Coronary artery (tissue), 2 donors: Measurements from ENCODE around the gene BIN2.

Experiments used
- DNase-seq: peaks from one replicate; pipeline ENCODE4 v3.0.0-alpha.2; 2017; ENCODE audit warnings: low spot score
- H3K27ac ChIP-seq, 2 donors: fragments of 200-600 bp; sonication (generic); one replicate each; pipeline ENCODE4 v1.5.1; 2016 to 2019
- H3K4me3 ChIP-seq: fragments of 200-600 bp; sonication (generic); 2 replicates; pipeline ENCODE4 v1.5.1; 2016; ENCODE audit warnings: mild to moderate bottlenecking, moderate library complexity
- CTCF ChIP-seq: fragments of 200-600 bp; sonication (generic); IDR thresholded peaks from one replicate; pipeline ENCODE4 v1.5.1; 2019; ENCODE audit warnings: antibody characterized with exemption

Gene BIN2

GRCh38 chr12:51323966-51324895 lies at the start of gene BIN2:
TSS of gene BIN2 (minus strand) at chr12:51324174. CDS start at chr12:51324102, 72 bp downstream.
- peak within 1 kb of the TSS in 1 of 2 donors; percentile 70 for H3K27ac ChIP-seq

GRCh38 chr12:51373187-51373586 lies 49.2 kb upstream of the BIN2 start:
- H3K27ac ChIP-seq = no peak overlapping the region
- no peak overlapping the region for H3K4me3 ChIP-seq
- no peak for TF ChIP-seq CTCF
- DNase-seq = no peak

More at GRCh38 chr12:51323966-51324895, at the start of gene BIN2:
- H3K4me3 ChIP-seq = peak within 1 kb of the TSS; percentile 59
- DNase-seq = no peak
- no peak for TF ChIP-seq CTCF

GRCh38 chr12:51372021-51372420 lies 48.0 kb upstream of the BIN2 start:
- no peak overlapping the region for H3K4me3 ChIP-seq
- peak overlapping the region; percentile 15 to 69 for H3K27ac ChIP-seq
- no peak for DNase-seq
- TF ChIP-seq CTCF = no peak

- H3K4me3 ChIP-seq = peak overlapping the region; percentile 28
- H3K27ac ChIP-seq = peak overlapping the region; percentile 15 to 69
- peak; percentile 84 for DNase-seq
- TF ChIP-seq CTCF = no peak
Measured at GRCh38 chr12:51371295-51371953, 47.5 kb upstream of the BIN2 start.

- Histone ChIP-seq H3K27ac (no peak overlapping the region), H3K4me3 (no peak overlapping the region)
- no peak for TF ChIP-seq CTCF
- DNase-seq = no peak
Measured at GRCh38 chr12:51370667-51371066, 46.7 kb upstream of the BIN2 start.

- Histone ChIP-seq H3K4me3 (no peak overlapping the region), H3K27ac (no peak overlapping the region)
- no peak for DNase-seq
- TF ChIP-seq CTCF = no peak
Measured at GRCh38 chr12:51369581-51369980, 45.6 kb upstream of the BIN2 start.
